Fibroblast of pulmonary artery (primary cell): ENCODE measurements around the gene QPCTL.
"Not testable (repeated sequence)": the region's sequence is repeated elsewhere in the genome, so short reads cannot be mapped to it uniquely, and the experiment has no call there.

Source experiments
- DNase-seq: peaks from one replicate; pipeline ENCODE4 v3.0.0-alpha.2; 2010; ENCODE audit warnings: low read depth
- H3K4me3 ChIP-seq: replicated peaks from 2 replicates; pipeline ENCODE4 v1.5.1; 2011; ENCODE audit warnings: low read depth, mild to moderate bottlenecking, control low read depth, low read length, moderate library complexity
- TF ChIP-seq, protein P1 (sequence below): IDR thresholded peaks from 2 replicates; pipeline ENCODE4 v1.5.1; 2011; ENCODE audit warnings: mild to moderate bottlenecking, control low read depth, low read length, inconsistent platforms; ENCODE audit errors: missing control alignments

Gene QPCTL

DNA sequence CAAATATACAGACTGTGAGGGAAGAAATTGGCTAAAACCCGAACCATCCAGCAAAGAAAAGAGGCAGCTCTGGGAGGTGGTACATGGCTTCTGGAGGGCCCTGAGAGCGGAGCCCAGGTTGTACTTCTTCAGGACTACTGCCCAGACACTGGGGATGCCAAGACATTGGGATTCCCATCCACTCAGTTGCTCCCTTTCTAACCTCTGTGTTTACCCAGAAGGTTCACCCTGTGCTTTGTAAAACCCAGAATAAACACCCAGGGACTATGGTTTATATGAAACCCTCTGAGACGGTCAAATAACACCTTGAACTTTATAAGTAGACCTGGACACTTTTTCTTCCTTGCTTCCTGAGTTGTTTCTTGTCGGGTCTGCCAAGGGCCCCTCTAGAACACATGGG, 50.5 kb downstream of the QPCTL start:
- no peak for DNase-seq
- no peak overlapping the region for H3K4me3 ChIP-seq
- TF ChIP-seq, protein P1, sequence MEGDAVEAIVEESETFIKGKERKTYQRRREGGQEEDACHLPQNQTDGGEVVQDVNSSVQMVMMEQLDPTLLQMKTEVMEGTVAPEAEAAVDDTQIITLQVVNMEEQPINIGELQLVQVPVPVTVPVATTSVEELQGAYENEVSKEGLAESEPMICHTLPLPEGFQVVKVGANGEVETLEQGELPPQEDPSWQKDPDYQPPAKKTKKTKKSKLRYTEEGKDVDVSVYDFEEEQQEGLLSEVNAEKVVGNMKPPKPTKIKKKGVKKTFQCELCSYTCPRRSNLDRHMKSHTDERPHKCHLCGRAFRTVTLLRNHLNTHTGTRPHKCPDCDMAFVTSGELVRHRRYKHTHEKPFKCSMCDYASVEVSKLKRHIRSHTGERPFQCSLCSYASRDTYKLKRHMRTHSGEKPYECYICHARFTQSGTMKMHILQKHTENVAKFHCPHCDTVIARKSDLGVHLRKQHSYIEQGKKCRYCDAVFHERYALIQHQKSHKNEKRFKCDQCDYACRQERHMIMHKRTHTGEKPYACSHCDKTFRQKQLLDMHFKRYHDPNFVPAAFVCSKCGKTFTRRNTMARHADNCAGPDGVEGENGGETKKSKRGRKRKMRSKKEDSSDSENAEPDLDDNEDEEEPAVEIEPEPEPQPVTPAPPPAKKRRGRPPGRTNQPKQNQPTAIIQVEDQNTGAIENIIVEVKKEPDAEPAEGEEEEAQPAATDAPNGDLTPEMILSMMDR = no peak

DNA sequence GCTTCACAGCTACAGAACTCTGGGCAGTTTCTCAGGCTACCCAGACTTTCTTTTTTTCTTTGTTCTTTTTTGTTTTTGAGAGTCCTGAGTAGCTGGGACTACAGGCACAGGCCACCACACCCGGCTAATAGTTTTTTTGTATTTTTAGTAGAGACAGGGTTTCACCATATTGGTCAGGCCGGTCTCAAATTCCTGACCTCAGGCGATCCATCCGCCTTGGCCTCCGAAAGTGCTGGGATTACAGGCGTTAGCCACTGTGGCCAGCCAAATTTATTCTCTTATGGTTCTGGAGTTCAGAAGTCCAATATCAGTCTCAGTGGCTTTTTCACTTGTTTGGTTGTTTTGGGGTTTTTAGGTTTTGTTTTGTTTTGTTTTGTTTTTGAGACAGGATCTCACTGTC, 53.1 kb downstream of the QPCTL start:
- TF ChIP-seq, protein P1 = no peak
- no peak for DNase-seq
- H3K4me3 ChIP-seq = no peak overlapping the region

DNA sequence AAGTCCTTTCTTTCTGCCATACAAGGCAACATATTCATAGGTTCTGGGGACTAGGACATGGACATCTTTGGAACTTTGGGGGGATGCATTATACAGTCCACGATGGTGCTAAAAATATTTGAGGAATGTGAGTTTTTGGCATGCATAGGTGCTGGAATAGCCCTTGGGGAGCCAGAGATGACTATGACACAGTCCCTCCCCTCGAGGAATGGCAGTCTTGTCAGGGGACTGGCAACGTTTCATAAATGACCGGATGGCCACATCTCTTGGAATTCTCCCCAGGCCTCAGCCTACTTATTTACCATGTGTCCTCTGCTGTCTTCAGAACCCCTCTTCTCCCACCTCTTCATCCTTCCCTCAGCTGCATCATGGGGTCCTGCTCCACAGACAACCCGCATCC, 54.4 kb downstream of the QPCTL start:
- no peak for DNase-seq
- TF ChIP-seq, protein P1 = no peak
- no peak overlapping the region for H3K4me3 ChIP-seq

DNA sequence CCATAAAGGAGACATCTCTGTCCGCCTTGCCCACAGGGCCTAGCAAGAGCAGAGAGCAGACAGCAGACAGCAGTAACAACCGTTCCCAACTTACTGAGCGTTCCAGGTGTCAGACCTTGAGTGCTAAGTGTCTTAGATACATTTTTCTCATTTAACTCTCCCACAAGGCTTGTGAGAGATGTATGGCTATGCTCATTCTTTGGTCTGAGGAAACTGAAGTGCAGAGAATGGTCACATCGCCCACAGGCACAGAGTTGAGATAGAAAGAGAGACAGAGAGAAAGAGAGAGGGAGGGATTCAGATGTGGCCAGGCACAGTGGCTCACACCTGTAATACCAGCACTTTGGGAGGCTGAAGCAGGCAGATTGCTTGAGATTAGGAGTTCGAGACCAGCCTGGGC, 55.0 kb downstream of the QPCTL start:
- TF ChIP-seq, protein P1 = no peak
- DNase-seq = no peak
- no peak overlapping the region for H3K4me3 ChIP-seq

DNA sequence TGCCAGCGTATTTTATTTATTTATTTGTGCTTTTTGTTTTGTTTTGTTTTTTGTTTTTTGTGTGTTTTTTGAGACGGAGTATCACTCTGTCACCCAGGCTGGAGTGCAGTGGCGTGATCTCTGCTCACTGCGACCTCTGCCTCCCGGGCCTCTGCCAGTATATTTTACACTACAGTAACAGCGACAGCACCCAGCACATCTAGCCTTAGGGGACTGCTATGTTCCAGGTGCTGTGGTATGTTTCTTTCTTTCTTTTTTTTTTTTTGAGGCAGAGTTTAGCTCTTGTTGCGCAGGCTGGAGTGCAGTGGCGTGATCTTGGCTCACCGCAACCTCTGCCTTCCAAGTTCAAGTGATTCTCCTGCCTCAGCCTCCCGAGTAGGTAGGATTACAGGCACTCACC, 59.0 kb downstream of the QPCTL start:
- DNase-seq, H3K4me3 ChIP-seq: not testable (repeated sequence)

DNA sequence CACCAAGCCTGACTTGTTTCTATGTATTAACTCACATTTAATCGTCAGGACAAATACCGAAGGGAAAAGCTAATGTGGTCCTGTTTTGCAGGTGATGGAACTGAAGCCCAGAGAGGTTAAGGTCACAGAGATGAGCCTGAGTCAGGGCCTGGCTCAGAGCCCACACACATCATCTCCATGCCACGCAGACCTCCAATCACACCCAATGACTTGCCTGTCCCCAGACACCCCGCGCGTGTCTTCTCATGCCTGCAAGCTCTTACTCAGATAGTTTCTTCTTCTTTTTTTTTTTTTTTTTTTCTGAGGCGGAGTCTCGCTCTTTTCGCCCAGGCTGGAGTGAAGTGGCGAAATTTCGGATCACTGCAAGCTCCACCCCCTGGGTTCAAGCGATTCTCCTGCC, 60.2 kb downstream of the QPCTL start:
- DNase-seq = no peak
- TF ChIP-seq, protein P1 = no peak
- H3K4me3 ChIP-seq = no peak overlapping the region

DNA sequence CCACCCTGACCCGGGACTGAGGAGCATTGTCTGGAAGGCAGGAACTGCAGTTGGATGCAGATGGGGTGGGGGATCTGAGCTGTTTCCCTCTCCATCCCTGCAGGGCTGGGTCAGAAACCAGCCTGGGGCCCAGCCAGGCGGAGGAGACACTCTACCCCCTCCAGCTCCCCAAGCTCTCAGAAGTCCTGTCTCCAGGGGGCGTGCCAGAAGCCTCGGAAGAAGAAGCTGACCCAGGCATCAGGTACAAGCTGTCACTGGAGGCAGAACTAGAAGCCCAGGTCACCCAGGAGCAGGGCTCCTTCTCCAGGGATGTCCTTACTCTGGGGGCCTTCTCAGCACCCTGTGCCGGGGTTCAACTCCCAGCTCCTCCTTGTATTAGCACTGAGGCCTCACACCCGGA, 61.1 kb downstream of the QPCTL start:
- H3K4me3 ChIP-seq = no peak overlapping the region
- DNase-seq = no peak
- TF ChIP-seq, protein P1 = no peak
